Measurements from ENCODE around the gene PRKCB.
"Not testable (repeated sequence)": the region's sequence is repeated elsewhere in the genome, so short reads cannot be mapped to it uniquely, and the experiment has no call there.

Gene PRKCB

DNA sequence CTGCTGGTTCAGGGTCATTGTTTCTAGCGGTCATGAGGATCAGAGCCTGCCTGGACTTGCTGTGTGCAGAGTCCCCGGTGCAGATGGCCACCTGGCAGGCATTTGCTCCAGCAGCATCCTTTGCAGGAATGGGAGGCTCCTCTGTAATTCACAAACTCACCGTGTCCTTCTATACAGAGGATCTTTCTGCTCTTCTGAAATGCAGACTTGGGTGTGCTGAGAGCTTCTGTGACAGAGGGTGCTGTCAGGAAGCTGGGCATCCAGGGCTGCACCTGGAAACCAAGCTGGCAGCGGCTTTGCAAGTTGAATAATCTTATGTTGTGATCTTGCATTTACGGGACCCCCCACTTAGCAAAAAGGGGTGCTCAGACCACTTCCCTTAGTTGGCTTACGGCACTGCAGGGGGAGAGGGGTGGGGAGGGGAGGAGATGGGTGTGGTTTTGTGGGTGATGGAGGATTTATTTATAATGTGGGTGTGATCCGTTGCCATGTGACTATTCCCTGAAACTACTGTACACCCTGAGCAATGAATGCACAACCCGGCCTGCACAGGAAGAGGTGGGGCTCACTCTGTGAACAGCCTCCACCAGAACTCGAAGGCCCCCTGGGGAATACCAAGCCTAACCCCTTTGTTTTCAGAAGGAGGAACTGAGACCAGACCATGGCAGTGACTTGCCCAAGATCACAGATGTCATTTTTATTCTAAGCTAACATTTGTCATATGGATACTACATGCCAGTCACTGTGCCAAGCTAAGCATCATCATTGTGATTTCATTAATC is 178.3 kb downstream of the PRKCB start (continued):
- TF ChIP-seq ZNF555 (tag by site-specific recombination; conservative IDR thresholded peaks at IDR 0.05), result no peak
- TF ChIP-seq OSR2 (tag by site-specific recombination; IDR thresholded peaks at IDR 0.05), result peak; percentile 21; the same call in 1 of the 2 replicates
- TF ChIP-seq ZNF610 (tag by site-specific recombination; IDR thresholded peaks at IDR 0.05; ENCODE audit: borderline replicate concordance), result no peak
- TF ChIP-seq ZNF19 (tag by site-specific recombination; IDR thresholded peaks at IDR 0.05; ENCODE audit: low read depth), result no peak
- no peak for TF ChIP-seq KLF10 (tag by site-specific recombination; IDR thresholded peaks at IDR 0.05)
- TF ChIP-seq, protein P1, sequence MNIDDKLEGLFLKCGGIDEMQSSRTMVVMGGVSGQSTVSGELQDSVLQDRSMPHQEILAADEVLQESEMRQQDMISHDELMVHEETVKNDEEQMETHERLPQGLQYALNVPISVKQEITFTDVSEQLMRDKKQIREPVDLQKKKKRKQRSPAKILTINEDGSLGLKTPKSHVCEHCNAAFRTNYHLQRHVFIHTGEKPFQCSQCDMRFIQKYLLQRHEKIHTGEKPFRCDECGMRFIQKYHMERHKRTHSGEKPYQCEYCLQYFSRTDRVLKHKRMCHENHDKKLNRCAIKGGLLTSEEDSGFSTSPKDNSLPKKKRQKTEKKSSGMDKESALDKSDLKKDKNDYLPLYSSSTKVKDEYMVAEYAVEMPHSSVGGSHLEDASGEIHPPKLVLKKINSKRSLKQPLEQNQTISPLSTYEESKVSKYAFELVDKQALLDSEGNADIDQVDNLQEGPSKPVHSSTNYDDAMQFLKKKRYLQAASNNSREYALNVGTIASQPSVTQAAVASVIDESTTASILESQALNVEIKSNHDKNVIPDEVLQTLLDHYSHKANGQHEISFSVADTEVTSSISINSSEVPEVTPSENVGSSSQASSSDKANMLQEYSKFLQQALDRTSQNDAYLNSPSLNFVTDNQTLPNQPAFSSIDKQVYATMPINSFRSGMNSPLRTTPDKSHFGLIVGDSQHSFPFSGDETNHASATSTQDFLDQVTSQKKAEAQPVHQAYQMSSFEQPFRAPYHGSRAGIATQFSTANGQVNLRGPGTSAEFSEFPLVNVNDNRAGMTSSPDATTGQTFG (tag by site-specific recombination; IDR thresholded peaks at IDR 0.05; ENCODE audit: borderline replicate concordance), result no peak
- TF ChIP-seq, protein P2, sequence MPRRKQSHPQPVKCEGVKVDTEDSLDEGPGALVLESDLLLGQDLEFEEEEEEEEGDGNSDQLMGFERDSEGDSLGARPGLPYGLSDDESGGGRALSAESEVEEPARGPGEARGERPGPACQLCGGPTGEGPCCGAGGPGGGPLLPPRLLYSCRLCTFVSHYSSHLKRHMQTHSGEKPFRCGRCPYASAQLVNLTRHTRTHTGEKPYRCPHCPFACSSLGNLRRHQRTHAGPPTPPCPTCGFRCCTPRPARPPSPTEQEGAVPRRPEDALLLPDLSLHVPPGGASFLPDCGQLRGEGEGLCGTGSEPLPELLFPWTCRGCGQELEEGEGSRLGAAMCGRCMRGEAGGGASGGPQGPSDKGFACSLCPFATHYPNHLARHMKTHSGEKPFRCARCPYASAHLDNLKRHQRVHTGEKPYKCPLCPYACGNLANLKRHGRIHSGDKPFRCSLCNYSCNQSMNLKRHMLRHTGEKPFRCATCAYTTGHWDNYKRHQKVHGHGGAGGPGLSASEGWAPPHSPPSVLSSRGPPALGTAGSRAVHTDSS (tag by site-specific recombination; IDR thresholded peaks at IDR 0.05), result no peak
- TF ChIP-seq KLF9 (tag by site-specific recombination; IDR thresholded peaks at IDR 0.05; ENCODE audit: low read depth), result 0 out of 2 replicates have a peak, but pooled peaks have one; percentile 28
- TF ChIP-seq ZNF776 (tag by site-specific recombination; IDR thresholded peaks at IDR 0.05; ENCODE audit: borderline replicate concordance), result no peak
- no peak for TF ChIP-seq ZNF426 (tag by site-specific recombination; IDR thresholded peaks at IDR 0.05)
- TF ChIP-seq ZNF621 (tag by site-specific recombination; IDR thresholded peaks at IDR 0.05), result no peak
- no peak for TF ChIP-seq ZNF843 (tag by site-specific recombination; IDR thresholded peaks at IDR 0.05)
- no peak for TF ChIP-seq ZNF37A (tag by site-specific recombination; IDR thresholded peaks at IDR 0.05)

DNA sequence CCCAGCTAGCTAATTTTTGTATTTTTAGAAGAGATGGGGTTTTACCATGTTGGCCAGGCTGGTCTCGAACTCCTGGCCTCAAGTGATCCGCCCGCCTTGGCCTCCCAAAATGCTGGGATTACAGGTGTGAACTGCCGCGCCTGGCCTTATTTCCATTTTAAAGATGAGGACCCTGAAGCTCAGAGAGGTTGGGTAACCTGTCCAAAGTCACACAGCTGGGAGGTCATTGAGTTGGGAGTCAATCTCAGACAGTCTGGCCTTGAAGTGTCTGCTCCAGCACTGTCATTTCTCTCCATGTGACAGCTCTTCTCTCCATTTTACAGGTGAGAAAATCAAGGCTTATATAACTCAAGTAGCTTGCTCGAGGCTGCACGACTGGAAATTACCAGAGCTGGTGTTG is 179.2 kb downstream of the PRKCB start:
- H3K9me3 ChIP-seq (ENCODE audit: control insufficient read depth, insufficient read depth, low read depth, low read length); H3K4me3 ChIP-seq (ENCODE audit: low read depth, low read length); H3K36me3 ChIP-seq (ENCODE audit: control insufficient read depth in 2 of 2, insufficient read depth in 1 of 2, low read length in 2 of 2); POLR2A ChIA-PET; H3K27ac ChIP-seq (ENCODE audit: extremely low read depth, low read depth, low read length): not testable (repeated sequence)
- CTCF ChIA-PET, result interaction anchor here (0.6 to 3.3 kb wide), 4 partner anchors 22 to 620 kb away, joined by 3 to 15 read pairs (median 4); no protein-coding TSS in a partner anchor
- H3K4me1 ChIP-seq (ENCODE audit: control insufficient read depth, insufficient read depth, low read length), result peaks cover 12% of the 10 kb centered on the region
- peak; percentile 60; the same call in 1 of the 2 replicates for TF ChIP-seq ZNF768 (tag by site-specific recombination; IDR thresholded peaks at IDR 0.05)

DNA sequence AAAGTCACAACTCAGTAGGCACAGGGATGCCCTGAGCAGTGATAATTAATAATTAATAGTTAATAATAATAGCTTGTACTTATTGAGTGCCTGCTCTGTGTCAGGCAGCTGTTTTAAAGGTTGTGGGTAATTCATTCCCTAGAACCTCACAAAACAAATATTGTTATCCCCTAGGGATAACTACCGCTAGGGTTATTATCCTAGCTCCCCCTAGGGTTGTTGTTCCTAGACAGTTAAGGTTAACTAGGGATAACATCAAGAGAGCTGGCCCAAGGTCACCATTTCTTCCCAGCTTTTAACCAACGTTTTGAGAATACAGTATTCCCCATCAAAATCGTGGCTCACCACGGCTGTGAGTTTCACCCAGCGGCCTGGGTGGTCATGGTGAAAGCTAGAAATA is 180.1 kb downstream of the PRKCB start:
- CTCF ChIA-PET, result interaction anchor here (0.6 to 3.3 kb wide), 5 partner anchors 20 to 360 kb away, joined by 3 to 15 read pairs (median 6); no protein-coding TSS in a partner anchor

More for the DNA sequence above, 180.1 kb downstream of the PRKCB start:
- TF ChIP-seq HOXA7 (CRISPR knock-in tag; IDR thresholded peaks at IDR 0.05; ENCODE audit: borderline replicate concordance), result no peak
- TF ChIP-seq, protein P3, sequence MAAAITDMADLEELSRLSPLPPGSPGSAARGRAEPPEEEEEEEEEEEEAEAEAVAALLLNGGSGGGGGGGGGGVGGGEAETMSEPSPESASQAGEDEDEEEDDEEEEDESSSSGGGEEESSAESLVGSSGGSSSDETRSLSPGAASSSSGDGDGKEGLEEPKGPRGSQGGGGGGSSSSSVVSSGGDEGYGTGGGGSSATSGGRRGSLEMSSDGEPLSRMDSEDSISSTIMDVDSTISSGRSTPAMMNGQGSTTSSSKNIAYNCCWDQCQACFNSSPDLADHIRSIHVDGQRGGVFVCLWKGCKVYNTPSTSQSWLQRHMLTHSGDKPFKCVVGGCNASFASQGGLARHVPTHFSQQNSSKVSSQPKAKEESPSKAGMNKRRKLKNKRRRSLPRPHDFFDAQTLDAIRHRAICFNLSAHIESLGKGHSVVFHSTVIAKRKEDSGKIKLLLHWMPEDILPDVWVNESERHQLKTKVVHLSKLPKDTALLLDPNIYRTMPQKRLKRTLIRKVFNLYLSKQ (tag by site-specific recombination; IDR thresholded peaks at IDR 0.05; ENCODE audit: borderline replicate concordance), result no peak
- TF ChIP-seq, protein P4, sequence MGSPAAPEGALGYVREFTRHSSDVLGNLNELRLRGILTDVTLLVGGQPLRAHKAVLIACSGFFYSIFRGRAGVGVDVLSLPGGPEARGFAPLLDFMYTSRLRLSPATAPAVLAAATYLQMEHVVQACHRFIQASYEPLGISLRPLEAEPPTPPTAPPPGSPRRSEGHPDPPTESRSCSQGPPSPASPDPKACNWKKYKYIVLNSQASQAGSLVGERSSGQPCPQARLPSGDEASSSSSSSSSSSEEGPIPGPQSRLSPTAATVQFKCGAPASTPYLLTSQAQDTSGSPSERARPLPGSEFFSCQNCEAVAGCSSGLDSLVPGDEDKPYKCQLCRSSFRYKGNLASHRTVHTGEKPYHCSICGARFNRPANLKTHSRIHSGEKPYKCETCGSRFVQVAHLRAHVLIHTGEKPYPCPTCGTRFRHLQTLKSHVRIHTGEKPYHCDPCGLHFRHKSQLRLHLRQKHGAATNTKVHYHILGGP (tag by site-specific recombination; IDR thresholded peaks at IDR 0.05), result peak; percentile 77
- Histone ChIP-seq H3K4me1 (ENCODE audit: control insufficient read depth, insufficient read depth, low read length) (peaks cover 12% of the 10 kb centered on the region), H3K9me3 (ENCODE audit: control insufficient read depth, insufficient read depth, low read depth, low read length) (no peaks in the 10 kb centered on the region), H3K27ac (ENCODE audit: extremely low read depth, low read depth, low read length) (no peak overlapping the region), H3K4me3 (ENCODE audit: low read depth, low read length) (no peak overlapping the region), H3K36me3 (ENCODE audit: control insufficient read depth in 2 of 2, insufficient read depth in 1 of 2, low read length in 2 of 2) (no peaks in the 10 kb centered on the region)
- POLR2A ChIA-PET, result no interaction called here

All from HEK293 (cell line).